HG03064 (cell line): ENCODE results near the gene BRPF3.

Experiments
- ATAC-seq: cut with Tn5 transposase; IDR thresholded peaks from one replicate; pipeline ENCODE4 v1.9.1; 2021; ENCODE audit warnings: low read depth; ENCODE audit not compliant: unreplicated experiment

BRPF3 gene

DNA sequence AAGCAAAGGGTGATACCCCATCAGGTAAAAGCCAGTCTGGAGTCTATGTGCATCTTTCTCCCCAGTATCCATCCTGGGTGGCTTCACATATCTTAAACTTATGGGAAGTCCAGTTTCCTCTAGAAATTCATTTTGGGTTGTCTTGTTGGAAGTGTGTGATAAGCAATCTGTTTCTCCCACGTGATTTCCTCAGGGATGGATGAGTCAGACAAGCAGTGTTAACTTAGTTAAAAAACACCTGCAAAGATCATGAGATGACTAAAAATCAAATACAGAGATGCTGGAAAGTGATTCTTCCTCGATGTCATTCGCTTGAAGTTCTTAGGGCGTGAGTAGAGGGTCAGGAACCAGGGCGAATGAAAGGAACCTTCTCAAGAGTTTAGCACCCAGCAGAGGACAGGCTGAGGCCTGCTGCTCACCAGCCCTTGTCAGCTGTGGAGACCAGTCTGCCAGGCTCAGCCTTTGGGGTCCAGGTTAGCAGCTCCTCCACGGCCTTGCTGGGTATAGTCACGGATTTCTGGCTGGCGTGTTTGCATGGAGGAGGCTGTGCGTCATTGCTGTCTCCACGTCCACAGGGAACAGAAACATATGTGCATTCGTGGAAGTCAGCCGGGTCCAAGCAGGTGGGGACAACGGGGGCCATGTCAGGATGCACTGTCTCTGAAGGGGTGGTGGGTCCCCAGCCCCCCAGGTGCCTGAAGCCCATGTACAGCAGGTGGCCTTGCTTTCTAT, 70.5 kb downstream of the BRPF3 start:
- no peak for ATAC-seq

- no peak for ATAC-seq
These were observed 71.4 kb downstream of the BRPF3 start for GRCh38 chr6:36267731-36268477.

DNA sequence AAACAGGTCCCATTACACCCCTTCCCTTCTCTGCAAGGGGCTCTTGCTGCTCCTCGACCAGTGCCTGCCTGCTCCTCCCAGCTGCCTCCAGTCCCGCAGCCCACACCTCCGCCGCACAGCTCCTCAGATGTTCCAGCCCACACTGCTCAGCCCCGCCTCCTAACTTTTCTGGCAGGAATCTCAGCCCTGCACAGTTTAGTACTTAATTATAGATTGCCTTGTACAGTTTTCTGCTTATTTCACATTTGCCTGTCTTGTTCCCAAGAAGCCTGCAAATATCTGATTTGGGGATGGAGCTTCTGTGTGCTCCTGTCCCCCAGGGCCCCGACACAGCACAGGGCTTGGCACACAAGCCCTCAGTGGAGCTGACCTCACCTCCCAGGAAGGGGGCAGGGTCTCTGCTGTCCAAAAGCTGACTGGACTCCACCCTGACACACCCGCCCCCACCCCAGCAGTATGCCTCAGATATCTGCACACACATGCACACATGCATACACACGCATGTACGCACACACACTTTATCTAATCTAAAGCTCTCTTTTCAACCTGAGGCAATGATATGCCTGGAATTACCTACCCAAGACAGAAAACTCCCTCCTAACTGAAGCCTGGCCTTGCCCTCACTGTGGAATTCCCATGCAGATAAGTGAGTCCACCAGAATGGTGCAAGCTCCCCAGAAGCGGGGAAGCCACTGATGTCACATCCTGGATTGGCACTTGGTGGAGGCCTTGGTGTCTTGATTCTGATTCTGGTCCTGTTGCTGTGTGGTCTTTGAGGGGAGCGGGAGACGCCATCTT, 72.1 kb downstream of the BRPF3 start:
- no peak for ATAC-seq

- no peak for ATAC-seq
These were observed 73.5 kb downstream of the BRPF3 start, which contains the start of gene PNPLA1 for GRCh38 chr6:36269834-36270705. TSS of gene PNPLA1 (plus strand) at chr6:36270060. CDS start at chr6:36270460, 400 bp downstream.

DNA sequence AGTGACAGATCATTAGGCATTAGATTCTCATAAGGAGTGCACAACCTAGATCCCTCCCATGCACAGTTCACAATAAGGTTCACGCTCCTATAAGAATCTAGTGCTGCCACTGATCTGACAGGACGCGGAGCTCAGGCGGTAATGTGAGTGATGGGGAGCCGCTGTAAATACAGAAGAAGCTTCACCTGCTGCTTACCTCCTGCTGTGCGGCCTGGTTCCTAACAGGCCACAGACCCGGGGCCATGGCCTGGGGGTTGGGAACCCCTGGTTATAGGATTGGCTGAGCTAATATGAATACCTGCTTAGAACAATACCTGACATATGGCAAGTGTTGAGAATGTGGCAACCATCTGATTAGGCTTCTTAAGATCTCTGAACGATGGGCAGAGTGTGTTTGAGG, 75.7 kb downstream of the BRPF3 start:
- no peak for ATAC-seq

DNA sequence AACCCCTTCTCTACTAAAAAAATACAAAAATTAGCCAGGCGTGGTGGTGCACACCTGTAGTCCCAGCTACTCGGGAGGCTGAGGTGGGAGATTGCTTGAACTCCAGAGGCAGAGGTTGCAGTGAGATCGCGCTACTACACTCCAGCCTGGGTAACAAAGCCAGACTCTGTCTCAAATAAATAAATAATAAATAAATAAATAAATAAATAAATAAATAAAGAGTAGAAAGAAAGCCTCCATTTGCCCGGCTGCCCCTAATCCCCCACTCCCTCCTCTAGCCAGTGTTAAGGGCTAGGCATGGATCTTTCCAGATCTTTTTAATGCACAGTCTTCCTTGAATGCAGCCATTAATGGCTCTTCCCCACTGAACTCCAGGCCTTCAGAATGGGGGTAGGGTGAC, 76.5 kb downstream of the BRPF3 start:
- ATAC-seq: no peak

DNA sequence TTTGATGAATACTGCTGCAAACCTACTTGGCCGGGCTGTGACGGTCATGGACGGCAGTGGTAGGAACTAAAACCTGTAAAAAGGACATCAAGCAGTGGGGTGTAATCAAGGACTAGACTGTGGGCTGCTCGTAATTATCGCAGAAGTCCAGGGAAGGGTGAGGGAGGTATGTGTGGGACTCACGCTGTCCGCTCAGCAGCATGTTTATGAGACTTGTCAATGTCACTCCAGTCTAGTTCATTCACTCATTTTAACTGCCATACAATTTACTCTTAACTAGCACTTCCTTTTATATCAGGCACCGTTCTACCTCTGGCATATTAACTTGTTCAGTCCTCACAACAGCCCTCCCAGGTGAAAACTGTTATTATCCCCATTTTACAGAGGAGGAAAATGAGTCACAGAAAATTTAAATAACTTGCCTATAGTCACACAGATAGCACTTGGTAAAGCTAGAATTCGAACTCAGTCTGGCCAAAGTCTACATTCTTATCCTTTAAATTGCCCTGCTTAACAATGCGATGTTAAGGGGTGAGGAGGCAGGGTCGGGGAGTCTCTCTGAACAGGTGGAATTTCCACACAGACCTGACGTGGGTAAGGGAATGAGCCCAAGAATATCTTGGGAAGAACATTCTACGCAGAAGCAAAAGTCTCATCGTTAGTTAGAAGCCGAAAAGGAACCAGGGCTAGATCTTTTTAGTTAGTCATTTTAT, 77.4 kb downstream of the BRPF3 start:
- no peak for ATAC-seq

- ATAC-seq: no peak
These were observed 80.3 kb downstream of the BRPF3 start for GRCh38 chr6:36276581-36277536.

DNA sequence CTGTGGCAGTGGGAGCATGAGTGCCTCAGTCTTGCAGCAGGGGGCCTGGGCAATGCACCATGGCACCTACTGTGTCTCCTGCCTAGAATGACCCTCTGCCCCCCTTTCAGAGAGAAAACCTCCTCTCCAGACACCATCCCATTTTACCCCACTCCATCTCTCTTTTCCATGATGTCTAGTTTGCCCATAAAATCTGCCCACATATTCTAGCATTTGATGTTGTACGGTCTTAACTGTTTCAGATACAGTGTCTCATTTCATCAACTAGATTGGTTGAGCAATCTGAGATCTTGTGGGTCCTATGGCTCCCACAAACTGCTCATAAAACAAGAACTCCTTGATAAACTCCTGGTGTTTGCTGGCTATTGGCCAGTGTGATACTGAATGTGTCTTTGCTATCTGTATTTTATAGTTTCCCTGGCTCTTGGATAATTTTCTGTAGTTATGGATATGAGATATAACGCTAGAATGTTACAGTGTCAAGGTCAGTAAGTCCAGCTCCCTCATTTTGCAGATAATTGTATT, 81.5 kb downstream of the BRPF3 start:
- ATAC-seq: no peak

GRCh38 chr6:36280467-36280866, 83.9 kb downstream of the BRPF3 start:
- no peak for ATAC-seq

DNA sequence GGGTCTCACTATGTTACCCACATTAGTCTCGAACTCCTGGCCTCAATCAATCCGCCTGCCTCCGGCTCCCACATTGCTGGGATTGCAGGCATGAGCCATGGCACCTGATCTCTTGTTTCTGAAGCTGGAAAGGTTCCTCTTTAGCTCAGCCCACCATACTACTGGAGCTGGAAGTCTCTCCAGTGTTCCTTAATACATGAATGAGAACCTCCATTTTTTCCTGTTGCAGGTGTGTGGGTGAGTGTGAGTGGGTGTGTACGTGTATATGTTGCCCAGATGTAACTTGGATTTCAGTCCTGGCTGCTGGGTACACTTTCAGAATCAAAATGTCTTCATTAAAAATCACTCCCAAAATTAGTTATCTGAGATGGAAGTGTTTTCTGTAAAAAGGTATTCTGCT, 84.4 kb downstream of the BRPF3 start:
- ATAC-seq: no peak
